Endothelial cell of umbilical vein (primary cell): ENCODE data around the gene MRPL24. TPM values are rescaled to one million over a fixed set of nuclear protein-coding genes. Genes with fewer than 3 reads are reported as not detected.

Experiments used
- BruUV-seq: library from RNA; stranded (reverse); fragments of 400-500 nt; replicated peaks from 2 replicates; lab custom pipeline; 2021; lab: Mats Ljungman, UMichigan
- CTCF ChIA-PET: fragments of 300-600, 350-600 bp; sonication (Branson Sonifier 250); formaldehyde crosslinking; loops from one replicate; lab custom pipeline; 2021; ENCODE audit warnings: antibody characterized with exemption, inconsistent platforms; lab: Charles Lee
- POLR2A ChIA-PET: fragments of 300-600, 350-600 bp; sonication (Branson Sonifier 250); formaldehyde crosslinking; loops from one replicate; lab custom pipeline; 2021; ENCODE audit warnings: antibody characterized with exemption, inconsistent platforms; lab: Charles Lee
- DNase-seq: peaks from one replicate; pipeline ENCODE4 v3.0.0-alpha.2; 2011; ENCODE audit warnings: low read depth, low spot score
- FAIRE-seq: peaks from 2 replicates; lab custom pipeline; 2011; peaks lifted over from hg19 to GRCh38; lab: Jason Lieb, UNC
- H2AFZ ChIP-seq: 2 replicates; pipeline ENCODE4 v1.6.0; 2012; ENCODE audit warnings: low read depth, low read length, control low read depth, inconsistent platforms
- H3K27ac ChIP-seq: 2 replicates; pipeline ENCODE4 v1.5.1; 2011; ENCODE audit warnings: low read depth, mild to moderate bottlenecking, control low read depth, low read length, moderate library complexity; ENCODE audit not compliant: insufficient read depth
- H3K27me3 ChIP-seq, 2 experiments: 2 replicates each; pipeline versions ENCODE4 v1.6.0 to v1.6.1; 2011; ENCODE audit warnings: low read length in 2 of 2, mixed read lengths in 1 of 2; ENCODE audit not compliant: control insufficient read depth in 2 of 2, insufficient read depth in 2 of 2
- H3K36me3 ChIP-seq, 2 experiments: 2 replicates in 1 of 2; 3 replicates in 1 of 2; pipeline ENCODE4 v1.5.1; 2011; ENCODE audit warnings: low read length in 2 of 2, mild to moderate bottlenecking in 1 of 2, moderate library complexity in 1 of 2; ENCODE audit not compliant: control insufficient read depth in 2 of 2, insufficient read depth in 2 of 2; ENCODE audit errors: extremely low read depth in 1 of 2
- H3K4me1 ChIP-seq: 3 replicates; pipeline ENCODE4 v1.5.1; 2011; ENCODE audit warnings: mild to moderate bottlenecking, low read length; ENCODE audit not compliant: control insufficient read depth, insufficient read depth; ENCODE audit errors: extremely low read depth
- H3K4me2 ChIP-seq: 2 replicates; pipeline ENCODE4 v1.6.1; 2011; ENCODE audit warnings: low read length, control low read depth, mixed read lengths; ENCODE audit not compliant: insufficient read depth
- H3K4me3 ChIP-seq, 3 experiments: fragments of 200-600 bp in 1 of 3; sonication (generic), shearing (Covaris generic) in 1 of 3; replicated peaks in 1 of 3; 2 replicates each; pipeline ENCODE4 v1.5.1; 2011 to 2016; ENCODE audit warnings: control low read depth in 3 of 3, low read length in 3 of 3, mild to moderate bottlenecking in 2 of 3, inconsistent platforms in 1 of 3, low read depth in 1 of 3, moderate library complexity in 1 of 3; ENCODE audit not compliant: insufficient read depth in 1 of 3
- H3K79me2 ChIP-seq: 2 replicates; pipeline ENCODE4 v1.6.0; 2012; ENCODE audit warnings: low read length, inconsistent platforms; ENCODE audit not compliant: control insufficient read depth, insufficient read depth
- H3K9ac ChIP-seq: replicated peaks from 2 replicates; pipeline ENCODE3; 2011; ENCODE audit warnings: low read length, control low read depth; ENCODE audit not compliant: insufficient read depth; ENCODE audit errors: extremely low read depth
- H3K9me1 ChIP-seq: replicated peaks from 3 replicates; pipeline ENCODE4 v1.6.0; 2011; ENCODE audit warnings: mild to moderate bottlenecking, low read length; ENCODE audit not compliant: control insufficient read depth, insufficient read depth; ENCODE audit errors: extremely low read depth
- H3K9me3 ChIP-seq: replicated peaks from 2 replicates; pipeline ENCODE4 v1.5.1; 2012; ENCODE audit warnings: low read length, inconsistent platforms; ENCODE audit not compliant: control insufficient read depth, insufficient read depth
- H4K20me1 ChIP-seq: replicated peaks from 2 replicates; pipeline ENCODE3; 2011; ENCODE audit warnings: mild to moderate bottlenecking, low read length; ENCODE audit not compliant: control insufficient read depth, insufficient read depth; ENCODE audit errors: extremely low read depth
- EZH2 ChIP-seq: IDR thresholded peaks from 2 replicates; pipeline ENCODE4 v1.6.1; 2012; ENCODE audit warnings: borderline replicate concordance, low read depth, mild to moderate bottlenecking, moderate library complexity, low read length, inconsistent platforms; ENCODE audit not compliant: severe bottlenecking
- FOS ChIP-seq: IDR thresholded peaks from 2 replicates; pipeline ENCODE4 v1.6.1; 2011; ENCODE audit warnings: mild to moderate bottlenecking, low read length, moderate library complexity, borderline replicate concordance; ENCODE audit not compliant: insufficient read depth
- GATA2 ChIP-seq: IDR thresholded peaks from 2 replicates; pipeline ENCODE4 v1.7.0; 2011; ENCODE audit warnings: low read depth, mild to moderate bottlenecking, moderate library complexity, mixed read lengths, low read length; ENCODE audit not compliant: insufficient read length, insufficient read depth
- JUN ChIP-seq: IDR thresholded peaks from 2 replicates; pipeline ENCODE4 v1.6.1; 2011; ENCODE audit warnings: borderline replicate concordance, low read depth; ENCODE audit not compliant: insufficient read length, insufficient read depth
- MYC ChIP-seq: IDR thresholded peaks from one replicate; pipeline ENCODE4 v1.6.1; 2011; ENCODE audit warnings: mild to moderate bottlenecking, low read depth, low read length
- POLR2A ChIP-seq: IDR thresholded peaks from 2 replicates; pipeline ENCODE4 v1.6.1; 2012; ENCODE audit warnings: low read depth, mild to moderate bottlenecking, control low read depth, low read length
- POLR2AphosphoS5 ChIP-seq: IDR thresholded peaks from 2 replicates; pipeline ENCODE4 v1.6.1; 2012; ENCODE audit warnings: low read depth, mild to moderate bottlenecking, control low read depth, low read length, moderate library complexity; ENCODE audit not compliant: insufficient read depth
- dilution Hi-C: fragments of 300-500 bp; cut with MboI; formaldehyde crosslinking; loops from one replicate; pipeline ENCODE4 v1.15.0; 2019; ENCODE audit warnings: low sequenced_read_pairs; ENCODE audit not compliant: extremely low pct_ligation_motif_present
- intact Hi-C: fragments of 100-400 bp; cut with micrococcal nuclease; formaldehyde crosslinking; loops from one replicate; pipeline ENCODE4 v1.10.0; 2022
- polyA plus RNA-seq, 4 experiments: library from polyadenylated mRNA; depleted of rRNA in 3 of 4; stranded (reverse) in 3 of 4; unstranded in 1 of 4; fragments of >200 nt; gene quantifications; 2 replicates each; pipeline versions ENCODE4 v1.2.1 to v1.2.3, GENCODE V29; 2011 to 2012; ENCODE audit warnings: missing spikeins in 1 of 4
- total RNA-seq: library from RNA; stranded (reverse); gene quantifications from 2 replicates; pipeline ENCODE4 v1.2.3, GENCODE V29; 2021
- TF ChIP-seq, protein P1 (sequence below), 2 donors: IDR thresholded peaks; 1 replicate in 1 of 2; 2 replicates in 1 of 2; pipeline ENCODE4 v1.5.1; 2011; ENCODE audit warnings: low read length in 2 of 2, mild to moderate bottlenecking in 2 of 2, moderate library complexity in 2 of 2, control low read depth in 1 of 2, inconsistent platforms in 1 of 2, low read depth in 1 of 2; ENCODE audit not compliant: insufficient read depth in 1 of 2; ENCODE audit errors: extremely low read depth in 1 of 2
- TF ChIP-seq, protein P2 (sequence below): IDR thresholded peaks from 2 replicates; pipeline ENCODE4 v1.6.1; 2011; ENCODE audit not compliant: insufficient read depth, insufficient read length

Gene MRPL24
- total and polyA plus RNA-seq, 2 donors (not counting 3 experiments of a cell fraction or from before 2014, with no cell fraction given), result 47.9 to 77.7 TPM

DNA sequence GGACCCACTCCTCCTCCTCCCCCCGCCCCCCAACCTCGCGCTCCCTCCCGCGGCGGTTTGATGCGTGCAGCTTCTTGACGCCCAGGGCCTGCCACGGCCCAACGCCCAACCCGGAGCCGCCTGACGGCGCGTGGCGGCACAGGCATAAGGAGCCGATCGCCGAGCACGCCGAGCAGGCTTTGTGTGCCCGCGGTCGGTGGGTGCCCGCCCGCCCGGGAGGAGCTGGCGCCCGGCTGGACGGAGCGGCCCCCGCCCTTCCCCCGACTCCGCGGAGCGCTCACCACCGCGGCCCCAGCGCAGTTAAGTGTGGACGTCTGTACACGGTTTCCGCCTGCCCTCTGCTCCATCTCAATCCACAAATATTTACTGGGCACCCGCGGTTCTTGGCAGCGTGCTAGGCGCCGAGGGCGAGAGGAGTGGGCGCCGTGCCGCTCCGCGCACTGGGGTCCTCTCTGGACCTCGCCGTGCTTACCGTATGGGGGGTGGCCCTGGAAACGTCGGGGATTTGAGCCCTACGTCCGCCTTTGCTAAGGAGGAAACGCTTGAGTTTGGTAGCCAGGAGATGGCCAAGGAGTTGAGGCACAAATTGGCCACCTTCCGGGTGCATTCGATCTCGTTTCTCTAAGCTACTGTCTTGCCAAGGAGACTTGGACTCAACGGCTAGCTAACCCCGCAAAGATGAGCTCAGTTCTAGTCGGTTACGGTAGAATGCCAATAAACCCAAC lies 11.0 kb upstream of the MRPL24 start:
- dilution Hi-C loops, result no loop called here
- no peaks in the 10 kb centered on the region for H4K20me1 ChIP-seq
- H3K27ac ChIP-seq, result peak overlapping the region; percentile 60
- peaks cover 52% of the 10 kb centered on the region for H3K79me2 ChIP-seq
- intact Hi-C loops, result loop anchor here (1.0 kb wide), 3 partner anchors 11 to 24 kb away; partner anchors contain the start of genes ISG20L2, METTL25B, MRPL24 and PRCC
- DNase-seq, result peak; percentile 97
- peak; percentile 84 for FAIRE-seq
- H3K4me2 ChIP-seq, result peak overlapping the region; percentile 47
- H3K9me3 ChIP-seq, result no peaks in the 10 kb centered on the region
- TF ChIP-seq, protein P1, sequence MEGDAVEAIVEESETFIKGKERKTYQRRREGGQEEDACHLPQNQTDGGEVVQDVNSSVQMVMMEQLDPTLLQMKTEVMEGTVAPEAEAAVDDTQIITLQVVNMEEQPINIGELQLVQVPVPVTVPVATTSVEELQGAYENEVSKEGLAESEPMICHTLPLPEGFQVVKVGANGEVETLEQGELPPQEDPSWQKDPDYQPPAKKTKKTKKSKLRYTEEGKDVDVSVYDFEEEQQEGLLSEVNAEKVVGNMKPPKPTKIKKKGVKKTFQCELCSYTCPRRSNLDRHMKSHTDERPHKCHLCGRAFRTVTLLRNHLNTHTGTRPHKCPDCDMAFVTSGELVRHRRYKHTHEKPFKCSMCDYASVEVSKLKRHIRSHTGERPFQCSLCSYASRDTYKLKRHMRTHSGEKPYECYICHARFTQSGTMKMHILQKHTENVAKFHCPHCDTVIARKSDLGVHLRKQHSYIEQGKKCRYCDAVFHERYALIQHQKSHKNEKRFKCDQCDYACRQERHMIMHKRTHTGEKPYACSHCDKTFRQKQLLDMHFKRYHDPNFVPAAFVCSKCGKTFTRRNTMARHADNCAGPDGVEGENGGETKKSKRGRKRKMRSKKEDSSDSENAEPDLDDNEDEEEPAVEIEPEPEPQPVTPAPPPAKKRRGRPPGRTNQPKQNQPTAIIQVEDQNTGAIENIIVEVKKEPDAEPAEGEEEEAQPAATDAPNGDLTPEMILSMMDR (IDR thresholded peaks at IDR 0.05; ENCODE audit: extremely low read depth in 1 of 2, insufficient read depth in 1 of 2, low read depth in 1 of 2, low read length in 2 of 2), result peak in 1 of 2 donors; percentile 29
- TF ChIP-seq, protein P2, sequence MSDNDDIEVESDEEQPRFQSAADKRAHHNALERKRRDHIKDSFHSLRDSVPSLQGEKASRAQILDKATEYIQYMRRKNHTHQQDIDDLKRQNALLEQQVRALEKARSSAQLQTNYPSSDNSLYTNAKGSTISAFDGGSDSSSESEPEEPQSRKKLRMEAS, result peak; percentile 75
- TF ChIP-seq POLR2A (peak; percentile 72), POLR2AphosphoS5 (peak; percentile 82), MYC (no peak), JUN (no peak), FOS (no peak), EZH2 (no peak), GATA2 (no peak)
- H3K4me3 ChIP-seq, result peak overlapping the region; percentile 30 to 94 (median 73)
- peaks cover 42% of the 10 kb centered on the region for H3K4me1 ChIP-seq
- no peaks in the 10 kb centered on the region for H3K36me3 ChIP-seq
- TSS peak; percentile 44 for BruUV-seq
- no peaks in the 10 kb centered on the region for H3K9me1 ChIP-seq
- H2AFZ ChIP-seq, result peak overlapping the region; percentile 63
- no peaks in the 10 kb centered on the region for H3K27me3 ChIP-seq
- POLR2A ChIA-PET, result interaction anchor here (0.7 to 2.3 kb wide), 3 partner anchors 11 to 23 kb away, joined by 3 to 27 read pairs (median 6); partner anchors contain the start of genes ISG20L2, METTL25B, MRPL24 and PRCC
- peak overlapping the region; percentile 69 for H3K9ac ChIP-seq
- CTCF ChIA-PET, result interaction anchor here (0.8 to 3.9 kb wide), 8 partner anchors 9 to 139 kb away, joined by 3 to 49 read pairs (median 14); partner anchors contain the start of genes INSRR, ISG20L2, METTL25B and MRPL24
